ENCODE results near the gene TMEM132D.

Gene TMEM132D

GRCh38 chr12:129494766-129495165 is 409.1 kb downstream of the TMEM132D start:
- 80% methylated on average over 2 of the region's 2 CpGs for WGBS
- Histone ChIP-seq H4K8ac (ENCODE audit: low read length) (no peak overlapping the region), H2BK120ac (ENCODE audit: low read depth, low read length) (no peak overlapping the region), H2BK12ac (ENCODE audit: low read length in 2 of 2) (no peak overlapping the region), H3K18ac (ENCODE audit: low read depth in 1 of 2, low read length in 2 of 2) (no peak overlapping the region), H2BK15ac (ENCODE audit: low read depth, poor library complexity, severe bottlenecking) (no peak overlapping the region), H3K4ac (ENCODE audit: low read depth in 1 of 2, low read length in 2 of 2) (no peak overlapping the region), H3K4me1 (ENCODE audit: control insufficient read depth, insufficient read depth, low read depth, low read length) (peaks cover 2% of the 10 kb centered on the region), H3K27ac (ENCODE audit: low read length, poor library complexity, severe bottlenecking) (no peak overlapping the region), H3K4me2 (ENCODE audit: low read length, poor library complexity, severe bottlenecking) (no peak overlapping the region), H3K36me3 (ENCODE audit: control insufficient read depth in 1 of 2, insufficient read depth in 2 of 2, low read depth in 1 of 2, low read length in 2 of 2) (no peaks in the 10 kb centered on the region), H3K27me3 (ENCODE audit: control insufficient read depth in 1 of 2, insufficient read depth in 1 of 2, low read length in 2 of 2) (no peaks in the 10 kb centered on the region), H2BK5ac (ENCODE audit: low read depth, low read length, poor library complexity, severe bottlenecking) (no peak overlapping the region), H3K9me3 (ENCODE audit: control insufficient read depth, low read length) (peaks cover 8% of the 10 kb centered on the region), H3K9ac (ENCODE audit: low read length) (no peak overlapping the region), H3K79me1 (replicated peaks; ENCODE audit: low read length, poor library complexity, severe bottlenecking) (no peaks in the 10 kb centered on the region), H3K4me3 (ENCODE audit: insufficient read depth in 1 of 2, low read depth in 1 of 2, low read length in 2 of 2) (no peak overlapping the region), H4K91ac (ENCODE audit: low read length) (no peak overlapping the region), H2AFZ (ENCODE audit: low read depth, low read length) (no peak overlapping the region), H3K23ac (ENCODE audit: low read length in 2 of 2) (no peak overlapping the region), H3K14ac (ENCODE audit: low read length in 2 of 2) (no peak overlapping the region), H2AK5ac (ENCODE audit: low read length, severe bottlenecking) (no peak overlapping the region)
- DNase-seq: no peak

GRCh38 chr12:129494260-129494659 is 409.6 kb downstream of the TMEM132D start:
- Histone ChIP-seq H3K4me3 (ENCODE audit: insufficient read depth in 1 of 2, low read depth in 1 of 2, low read length in 2 of 2) (no peak overlapping the region), H2BK15ac (ENCODE audit: low read depth, poor library complexity, severe bottlenecking) (no peak overlapping the region), H3K4ac (ENCODE audit: low read depth in 1 of 2, low read length in 2 of 2) (no peak overlapping the region), H3K27ac (ENCODE audit: low read length, poor library complexity, severe bottlenecking) (no peak overlapping the region), H2BK5ac (ENCODE audit: low read depth, low read length, poor library complexity, severe bottlenecking) (no peak overlapping the region), H4K91ac (ENCODE audit: low read length) (no peak overlapping the region), H3K9ac (ENCODE audit: low read length) (no peak overlapping the region), H2AK5ac (ENCODE audit: low read length, severe bottlenecking) (no peak overlapping the region), H2BK12ac (ENCODE audit: low read length in 2 of 2) (no peak overlapping the region), H4K8ac (ENCODE audit: low read length) (no peak overlapping the region), H3K4me2 (ENCODE audit: low read length, poor library complexity, severe bottlenecking) (no peak overlapping the region), H2BK120ac (ENCODE audit: low read depth, low read length) (no peak overlapping the region), H2AFZ (ENCODE audit: low read depth, low read length) (no peak overlapping the region), H3K14ac (ENCODE audit: low read length in 2 of 2) (no peak overlapping the region), H3K79me1 (replicated peaks; ENCODE audit: low read length, poor library complexity, severe bottlenecking) (no peaks in the 10 kb centered on the region), H3K36me3 (ENCODE audit: control insufficient read depth in 1 of 2, insufficient read depth in 2 of 2, low read depth in 1 of 2, low read length in 2 of 2) (no peaks in the 10 kb centered on the region), H3K27me3 (ENCODE audit: control insufficient read depth in 1 of 2, insufficient read depth in 1 of 2, low read length in 2 of 2) (no peaks in the 10 kb centered on the region), H3K9me3 (ENCODE audit: control insufficient read depth, low read length) (peaks cover 8% of the 10 kb centered on the region), H3K4me1 (ENCODE audit: control insufficient read depth, insufficient read depth, low read depth, low read length) (peaks cover 2% of the 10 kb centered on the region), H3K18ac (ENCODE audit: low read depth in 1 of 2, low read length in 2 of 2) (no peak overlapping the region), H3K23ac (ENCODE audit: low read length in 2 of 2) (no peak overlapping the region)
- DNase-seq: no peak
- 55% methylated on average over 2 of the region's 2 CpGs for WGBS

GRCh38 chr12:129489100-129489676 is 414.6 kb downstream of the TMEM132D start:
- peaks cover 2% of the 10 kb centered on the region for H3K4me1 ChIP-seq (ENCODE audit: control insufficient read depth, insufficient read depth, low read depth, low read length)
- no peaks in the 10 kb centered on the region for H3K36me3 ChIP-seq (ENCODE audit: control insufficient read depth in 1 of 2, insufficient read depth in 2 of 2, low read depth in 1 of 2, low read length in 2 of 2)
- no peak overlapping the region for H3K23ac ChIP-seq (ENCODE audit: low read length in 2 of 2)
- H3K27me3 ChIP-seq (ENCODE audit: control insufficient read depth in 1 of 2, insufficient read depth in 1 of 2, low read length in 2 of 2): no peaks in the 10 kb centered on the region
- H2AFZ ChIP-seq (ENCODE audit: low read depth, low read length): no peak overlapping the region
- H3K4me2 ChIP-seq (ENCODE audit: low read length, poor library complexity, severe bottlenecking): no peak overlapping the region
- H3K14ac ChIP-seq (ENCODE audit: low read length in 2 of 2): no peak overlapping the region
- no peak overlapping the region for H3K4me3 ChIP-seq (ENCODE audit: insufficient read depth in 1 of 2, low read depth in 1 of 2, low read length in 2 of 2)
- H2BK120ac ChIP-seq (ENCODE audit: low read depth, low read length): no peak overlapping the region
- no peak overlapping the region for H2AK5ac ChIP-seq (ENCODE audit: low read length, severe bottlenecking)
- WGBS: no CpG with 5 or more reads among the region's 1 CpG
- DNase-seq: no peak
- no peak overlapping the region for H3K27ac ChIP-seq (ENCODE audit: low read length, poor library complexity, severe bottlenecking)
- H4K8ac ChIP-seq (ENCODE audit: low read length): no peak overlapping the region
- no peaks in the 10 kb centered on the region for H3K79me1 ChIP-seq (replicated peaks; ENCODE audit: low read length, poor library complexity, severe bottlenecking)
- no peak overlapping the region for H3K18ac ChIP-seq (ENCODE audit: low read depth in 1 of 2, low read length in 2 of 2)
- no peak overlapping the region for H4K91ac ChIP-seq (ENCODE audit: low read length)
- H2BK5ac ChIP-seq (ENCODE audit: low read depth, low read length, poor library complexity, severe bottlenecking): no peak overlapping the region
- no peak overlapping the region for H3K9ac ChIP-seq (ENCODE audit: low read length)
- H3K9me3 ChIP-seq (ENCODE audit: control insufficient read depth, low read length): peaks cover 4% of the 10 kb centered on the region
- H3K4ac ChIP-seq (ENCODE audit: low read depth in 1 of 2, low read length in 2 of 2): no peak overlapping the region
- no peak overlapping the region for H2BK15ac ChIP-seq (ENCODE audit: low read depth, poor library complexity, severe bottlenecking)
- no peak overlapping the region for H2BK12ac ChIP-seq (ENCODE audit: low read length in 2 of 2)

- no peaks in the 10 kb centered on the region for H3K79me1 ChIP-seq (replicated peaks; ENCODE audit: low read length, poor library complexity, severe bottlenecking)
- H3K4me2 ChIP-seq (ENCODE audit: low read length, poor library complexity, severe bottlenecking): no peak overlapping the region
- no peak overlapping the region for H2AFZ ChIP-seq (ENCODE audit: low read depth, low read length)
- no peak overlapping the region for H2BK15ac ChIP-seq (ENCODE audit: low read depth, poor library complexity, severe bottlenecking)
- no peak overlapping the region for H3K4ac ChIP-seq (ENCODE audit: low read depth in 1 of 2, low read length in 2 of 2)
- no peak overlapping the region for H3K18ac ChIP-seq (ENCODE audit: low read depth in 1 of 2, low read length in 2 of 2)
- H2BK12ac ChIP-seq (ENCODE audit: low read length in 2 of 2): no peak overlapping the region
- H3K27ac ChIP-seq (ENCODE audit: low read length, poor library complexity, severe bottlenecking): no peak overlapping the region
- H3K4me1 ChIP-seq (ENCODE audit: control insufficient read depth, insufficient read depth, low read depth, low read length): peaks cover 2% of the 10 kb centered on the region
- no peaks in the 10 kb centered on the region for H3K36me3 ChIP-seq (ENCODE audit: control insufficient read depth in 1 of 2, insufficient read depth in 2 of 2, low read depth in 1 of 2, low read length in 2 of 2)
- no peak overlapping the region for H3K9ac ChIP-seq (ENCODE audit: low read length)
- no peak overlapping the region for H2BK120ac ChIP-seq (ENCODE audit: low read depth, low read length)
- H2AK5ac ChIP-seq (ENCODE audit: low read length, severe bottlenecking): no peak overlapping the region
- 82% methylated on average over 7 of the region's 8 CpGs for WGBS
- no peak overlapping the region for H2BK5ac ChIP-seq (ENCODE audit: low read depth, low read length, poor library complexity, severe bottlenecking)
- H3K27me3 ChIP-seq (ENCODE audit: control insufficient read depth in 1 of 2, insufficient read depth in 1 of 2, low read length in 2 of 2): no peaks in the 10 kb centered on the region
- H3K23ac ChIP-seq (ENCODE audit: low read length in 2 of 2): no peak overlapping the region
- H3K9me3 ChIP-seq (ENCODE audit: control insufficient read depth, low read length): peaks cover 6% of the 10 kb centered on the region
- no peak overlapping the region for H4K91ac ChIP-seq (ENCODE audit: low read length)
- no peak overlapping the region for H3K14ac ChIP-seq (ENCODE audit: low read length in 2 of 2)
- no peak overlapping the region for H4K8ac ChIP-seq (ENCODE audit: low read length)
- DNase-seq: no peak
- no peak overlapping the region for H3K4me3 ChIP-seq (ENCODE audit: insufficient read depth in 1 of 2, low read depth in 1 of 2, low read length in 2 of 2)
These were observed 416.9 kb downstream of the TMEM132D start for GRCh38 chr12:129486931-129487330.

Measured in mesenchymal stem cell (in vitro differentiated cells and primary cell).